ENCODE results near the gene DEPDC4.
A peak's percentile ranks its signal among the peaks of the same experiment; 100 is the strongest.
"Not testable (repeated sequence)": the region's sequence is repeated elsewhere in the genome, so short reads cannot be mapped to it uniquely, and the experiment has no call there.

The DEPDC4 gene

GRCh38 chr12:100295764-100296555 is 29.1 kb upstream of the DEPDC4 start:
- no peaks in the 10 kb centered on the region for H3K4me1 ChIP-seq
- no peak overlapping the region for H3K4me3 ChIP-seq (ENCODE audit: low read depth, low read length)
- no peaks in the 10 kb centered on the region for H3K27me3 ChIP-seq
- H3K9me3 ChIP-seq, result no peaks in the 10 kb centered on the region
- H3K36me3 ChIP-seq, result peaks cover 3% of the 10 kb centered on the region; the same call in 1 of the 2 replicates
- no peak for TF ChIP-seq CTCF (IDR thresholded peaks at IDR 0.05; ENCODE audit: low read depth, low read length)
- peak; percentile 50 for DNase-seq

- not testable (repeated sequence) for H3K4me1 ChIP-seq; H3K9me3 ChIP-seq; H3K36me3 ChIP-seq; DNase-seq; H3K4me3 ChIP-seq (ENCODE audit: low read depth, low read length); H3K27me3 ChIP-seq
Observed at GRCh38 chr12:100294366-100294765, 27.5 kb upstream of the DEPDC4 start.

- no peak for DNase-seq
- no peaks in the 10 kb centered on the region for H3K27me3 ChIP-seq
- H3K9me3 ChIP-seq, result no peaks in the 10 kb centered on the region
- no peak overlapping the region for H3K4me3 ChIP-seq (ENCODE audit: low read depth, low read length)
- no peaks in the 10 kb centered on the region; the same call in 1 of the 2 replicates for H3K36me3 ChIP-seq
- TF ChIP-seq CTCF (IDR thresholded peaks at IDR 0.05; ENCODE audit: low read depth, low read length), result no peak
- no peaks in the 10 kb centered on the region for H3K4me1 ChIP-seq
Observed at GRCh38 chr12:100293017-100293416, 26.1 kb upstream of the DEPDC4 start.

- DNase-seq, result no peak
- no peak for TF ChIP-seq CTCF (IDR thresholded peaks at IDR 0.05; ENCODE audit: low read depth, low read length)
- Histone ChIP-seq H3K4me3 (ENCODE audit: low read depth, low read length) (no peak overlapping the region), H3K36me3 (no peaks in the 10 kb centered on the region; the same call in 1 of the 2 replicates), H3K9me3 (no peaks in the 10 kb centered on the region), H3K27me3 (no peaks in the 10 kb centered on the region), H3K4me1 (no peaks in the 10 kb centered on the region)
Observed at GRCh38 chr12:100290016-100290415, 23.1 kb upstream of the DEPDC4 start.

- no peak for DNase-seq
- Histone ChIP-seq H3K4me3 (ENCODE audit: low read depth, low read length) (no peak overlapping the region), H3K27me3 (no peaks in the 10 kb centered on the region), H3K9me3 (no peaks in the 10 kb centered on the region), H3K36me3 (no peaks in the 10 kb centered on the region; the same call in 1 of the 2 replicates), H3K4me1 (no peaks in the 10 kb centered on the region)
- TF ChIP-seq CTCF (IDR thresholded peaks at IDR 0.05; ENCODE audit: low read depth, low read length), result no peak
Observed at GRCh38 chr12:100289038-100289437, 22.2 kb upstream of the DEPDC4 start.

- not testable (repeated sequence) for H3K36me3 ChIP-seq; H3K4me3 ChIP-seq (ENCODE audit: low read depth, low read length); H3K4me1 ChIP-seq; H3K27me3 ChIP-seq; DNase-seq; H3K9me3 ChIP-seq
Observed at GRCh38 chr12:100284556-100284955, 17.7 kb upstream of the DEPDC4 start.

- no peak for DNase-seq
- Histone ChIP-seq H3K36me3 (no peaks in the 10 kb centered on the region), H3K4me1 (no peaks in the 10 kb centered on the region), H3K4me3 (ENCODE audit: low read depth, low read length) (no peak overlapping the region), H3K9me3 (no peaks in the 10 kb centered on the region), H3K27me3 (no peaks in the 10 kb centered on the region)
- TF ChIP-seq CTCF (IDR thresholded peaks at IDR 0.05; ENCODE audit: low read depth, low read length), result no peak
Observed at GRCh38 chr12:100279607-100280244, 12.8 kb upstream of the DEPDC4 start.
